Upper lobe of left lung (tissue), 4 donors: ENCODE results near the gene MGST2.

Experiments
- CTCF ChIP-seq, 6 experiments: fragments of 450-650 bp in 4 of 6; fragments of 200-600 bp in 2 of 6; sonication (generic) in 2 of 6; IDR thresholded peaks; one replicate each; pipeline ENCODE4 v1.5.1; 2016 to 2019; ENCODE audit warnings: antibody characterized with exemption in 6 of 6
- POLR2A ChIP-seq, 4 donors: fragments of 450-650 bp; IDR thresholded peaks; one replicate each; pipeline ENCODE4 v1.5.1; 2016 to 2017; ENCODE audit warnings: antibody characterized with exemption in 4 of 4, mild to moderate bottlenecking in 2 of 4

DNA sequence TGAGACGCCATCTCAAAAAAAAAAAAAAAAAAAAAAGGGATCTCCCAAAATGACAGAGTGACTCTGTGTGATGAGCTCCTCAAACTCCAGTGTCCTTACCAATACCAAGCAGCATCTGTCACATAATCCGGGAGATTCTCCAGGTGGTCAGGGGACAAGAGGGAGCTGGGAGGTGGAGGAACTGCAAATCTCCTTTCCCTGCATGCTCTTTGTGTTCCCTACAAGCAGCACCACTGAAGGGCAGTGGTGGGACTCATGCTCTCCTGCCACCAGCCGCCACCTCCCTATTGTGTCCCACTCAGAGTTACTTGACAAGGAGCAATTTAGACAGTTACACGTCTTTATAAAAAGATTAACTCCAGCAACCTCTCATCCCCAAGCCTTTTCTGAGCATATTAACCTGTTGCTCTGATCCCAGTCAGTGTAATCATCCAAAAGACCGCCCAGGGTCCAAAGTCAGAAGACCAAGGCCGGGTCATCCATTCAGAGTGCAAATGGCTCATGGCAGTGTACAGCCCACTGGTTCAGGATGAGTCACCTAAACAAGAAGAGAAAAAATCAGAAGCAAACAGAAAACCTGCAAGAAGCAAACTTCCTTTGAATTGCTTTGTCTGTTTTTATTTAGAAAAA is 23.6 kb downstream of the MGST2 start:
- TF ChIP-seq POLR2A (IDR thresholded peaks at IDR 0.05) (no peak), CTCF (IDR thresholded peaks at IDR 0.05) (no peak)
